ENCODE data around the gene CRYGD.
"Not testable (repeated sequence)": the region's sequence is repeated elsewhere in the genome, so short reads cannot be mapped to it uniquely, and the experiment has no call there.

Gene CRYGD

DNA sequence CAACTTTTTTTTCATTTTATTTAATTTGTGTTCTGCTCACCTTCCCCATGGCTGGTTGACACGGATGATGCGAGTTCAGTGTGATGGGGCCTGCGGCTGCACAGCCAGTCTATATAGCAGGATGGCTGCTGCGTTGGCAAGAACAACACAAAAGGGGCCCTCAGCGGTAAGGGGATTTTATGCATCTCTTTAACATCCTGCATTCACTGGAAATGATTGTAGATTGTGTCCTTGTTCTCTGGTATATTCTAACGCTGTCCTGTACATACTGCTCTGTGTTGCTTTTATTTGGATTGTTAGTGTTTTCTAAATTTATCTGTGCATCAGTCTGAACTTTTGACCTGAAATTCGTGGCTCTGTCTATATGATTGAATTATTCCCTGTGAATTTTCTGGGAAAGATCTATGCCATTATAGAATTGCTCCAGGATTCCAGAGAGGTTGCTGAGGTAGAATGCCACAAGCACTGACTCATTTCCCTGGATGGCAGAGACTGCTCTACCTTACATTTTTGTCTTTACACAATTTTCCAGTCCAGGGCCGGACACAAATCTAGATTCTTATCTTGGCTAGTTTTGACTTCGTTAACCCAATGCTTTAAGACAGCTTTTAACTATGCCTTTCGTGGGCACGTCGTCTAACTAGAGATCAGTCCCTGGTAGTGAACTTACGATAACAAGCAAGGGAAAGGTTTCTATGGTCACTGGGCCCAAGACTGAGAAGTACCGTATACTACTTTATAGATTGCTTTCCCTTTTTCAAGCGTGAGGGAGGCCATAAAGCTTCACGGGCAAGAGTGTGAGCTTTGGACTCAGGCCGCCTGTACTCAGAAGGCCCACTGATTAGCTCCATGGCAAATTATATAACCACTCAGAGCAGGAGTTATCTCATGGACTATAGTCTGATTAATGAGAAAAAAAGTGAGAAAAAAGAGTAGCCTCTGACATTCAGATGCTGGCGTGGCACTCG lies 5.7 kb upstream of the CRYGD start, which contains the start of gene CRYGC:
TSS of gene CRYGC (minus strand) at position 85 of the 968 bp plus-strand sequence. CDS start at position 49, 36 bp downstream.
- DNase-seq: no peak

DNA sequence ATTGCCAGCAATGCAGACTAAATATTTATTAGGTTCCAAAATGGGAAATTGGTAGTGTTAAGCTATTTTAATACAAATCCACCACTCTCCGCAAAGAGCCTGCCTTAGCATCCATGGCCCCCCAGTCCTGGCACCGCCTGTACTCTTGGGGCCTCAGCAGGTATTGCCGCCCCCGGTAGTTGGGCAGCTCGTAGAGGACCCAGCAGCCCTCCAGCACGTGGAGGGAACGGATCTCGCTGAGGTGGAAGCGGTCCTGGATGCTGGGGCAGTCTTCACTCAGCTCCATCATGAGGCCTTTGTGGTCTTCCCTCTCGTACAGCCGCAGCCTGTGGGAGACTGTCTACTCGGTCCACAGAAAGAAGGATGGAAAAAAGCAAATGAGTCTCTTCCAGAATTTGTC lies 3.8 kb upstream of the CRYGD start:
- DNase-seq: no peak

DNA sequence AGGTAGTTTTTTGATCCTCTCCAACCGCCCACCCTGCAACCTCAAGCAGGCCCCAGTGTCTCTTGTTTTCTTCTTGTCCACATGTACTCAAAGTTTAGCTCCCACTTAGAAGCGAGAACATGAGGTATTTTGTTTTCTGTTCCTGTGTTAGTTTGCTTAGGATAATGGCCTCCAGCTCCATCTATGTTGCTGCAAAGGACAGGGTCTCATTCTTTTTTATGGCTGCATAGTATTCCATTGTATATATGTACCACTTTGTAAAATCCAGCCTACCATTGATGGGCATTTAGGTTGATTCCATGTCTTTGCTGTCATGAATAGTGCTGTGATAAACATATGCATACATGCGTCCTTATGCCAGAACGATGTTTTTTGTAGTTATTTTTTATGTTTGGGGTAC lies 2.8 kb upstream of the CRYGD start:
- no peak for DNase-seq

DNA sequence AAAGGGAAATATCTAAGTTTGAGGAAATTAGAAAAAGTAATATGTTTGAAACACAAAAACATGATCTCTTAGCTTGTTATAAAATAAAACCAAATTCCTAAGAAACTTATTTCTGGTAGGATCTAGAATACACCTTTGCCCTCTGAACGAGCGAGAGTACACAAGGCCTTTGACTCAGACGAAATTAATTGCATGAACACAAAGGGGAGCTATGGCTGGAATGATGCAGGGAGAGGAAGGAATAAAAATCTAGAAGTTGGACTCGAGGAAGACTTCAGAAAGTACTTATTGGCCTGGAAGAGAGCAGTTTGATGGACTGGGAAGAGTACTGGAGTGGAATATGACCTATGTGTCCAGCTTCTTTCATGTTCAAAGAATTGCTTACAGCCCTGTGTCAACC lies 927 bp upstream of the CRYGD start:
- no peak for DNase-seq

DNA sequence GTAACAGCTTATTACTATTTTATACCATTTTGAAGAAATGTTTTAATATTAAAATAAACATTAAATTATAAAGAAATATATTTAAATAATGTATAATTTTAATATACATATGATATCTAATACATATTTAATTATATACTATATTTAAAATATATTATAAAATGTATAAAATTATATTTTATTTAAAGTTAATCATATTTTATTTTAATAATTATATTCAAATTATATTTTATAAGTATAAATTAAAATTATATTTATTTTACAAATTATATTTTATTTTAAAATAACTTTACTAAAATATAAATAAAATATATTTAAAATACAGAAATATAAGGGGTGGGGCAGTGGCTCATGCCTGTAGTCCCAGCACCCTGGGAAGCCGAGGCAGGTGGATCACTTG lies 2.1 kb downstream of the CRYGD start:
- DNase-seq: no peak

DNA sequence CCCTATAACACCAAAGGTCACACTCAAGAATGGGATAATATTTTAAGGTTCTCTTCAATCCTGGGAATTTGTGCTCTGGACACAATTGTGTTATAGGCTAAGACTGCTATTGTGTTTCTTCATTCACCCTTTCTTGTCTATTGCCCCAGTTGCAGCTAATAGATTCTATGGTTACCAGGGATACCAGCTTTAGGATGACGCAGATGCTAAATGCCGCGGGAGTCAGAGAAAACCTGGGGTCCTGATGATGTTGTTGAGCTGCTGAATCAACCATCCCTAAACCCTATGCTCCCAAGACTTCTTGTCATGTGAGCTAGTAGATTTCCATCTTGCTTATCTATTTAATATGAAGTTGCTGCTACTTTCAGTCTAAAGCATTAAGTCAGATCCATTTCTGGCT lies 5.4 kb downstream of the CRYGD start:
- DNase-seq: no peak

DNA sequence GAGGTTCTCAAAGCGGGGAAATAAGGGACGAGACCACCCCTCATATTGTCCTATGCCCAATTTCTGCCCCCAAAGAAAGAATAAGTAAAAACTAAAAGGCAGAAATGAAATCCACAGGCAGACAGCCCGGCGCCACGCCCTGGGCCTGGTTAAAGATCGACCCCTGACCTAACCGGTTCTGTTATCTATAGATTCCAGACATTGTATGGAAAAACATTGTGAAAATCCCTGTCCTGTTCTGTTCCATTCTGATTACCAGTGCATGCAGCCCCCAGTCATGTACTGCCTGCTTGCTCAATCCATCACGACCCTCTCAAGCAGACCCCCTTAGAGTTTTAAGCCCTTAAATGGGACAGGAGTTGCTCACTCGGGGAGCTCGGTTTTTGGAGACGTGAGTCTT lies 6.9 kb downstream of the CRYGD start:
- not testable (repeated sequence) for DNase-seq

DNA sequence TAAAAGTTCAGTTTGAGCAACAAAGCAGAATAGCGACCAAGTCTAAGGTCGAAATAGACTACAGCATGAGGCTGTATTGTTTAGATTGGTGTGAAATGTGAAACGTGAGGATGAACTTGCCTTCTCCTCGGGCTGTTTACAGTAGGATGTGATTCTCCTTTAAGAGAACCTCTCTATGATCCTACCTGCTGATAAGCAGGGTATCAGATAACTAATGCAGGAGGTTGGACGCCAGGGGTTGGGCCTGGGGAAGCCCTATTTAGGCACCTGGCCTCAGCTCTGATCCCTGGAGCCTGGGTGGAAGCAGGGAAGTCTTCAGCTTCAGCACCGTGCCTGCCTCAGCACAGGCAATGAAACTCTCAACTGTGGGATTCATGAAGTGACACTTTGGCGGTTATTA lies 11.4 kb downstream of the CRYGD start:
- DNase-seq: no peak

DNA sequence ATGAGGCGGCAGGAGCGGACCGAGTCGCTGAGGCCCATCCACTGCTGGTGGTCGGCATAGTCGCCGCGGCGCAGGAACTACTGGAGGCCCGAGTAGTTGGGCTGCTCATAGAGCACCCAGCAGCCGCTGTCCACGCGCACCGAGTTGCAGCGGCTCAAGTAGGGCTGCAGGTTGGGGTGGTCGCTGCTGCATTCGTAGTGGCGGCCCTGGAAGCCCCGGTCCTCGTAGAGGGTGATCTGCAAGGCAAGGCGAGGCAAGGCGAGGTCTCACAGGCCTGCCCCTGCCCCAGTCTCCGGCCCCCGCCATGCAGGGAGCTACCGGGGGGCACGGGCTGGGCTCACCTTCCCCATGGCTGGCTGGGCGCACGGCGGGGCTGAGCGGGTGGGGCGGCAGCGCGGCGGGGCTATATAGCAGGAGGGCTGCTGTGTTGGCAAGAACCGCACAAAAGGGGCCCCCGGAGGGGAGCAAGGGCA lies 12.0 kb downstream of the CRYGD start:
- DNase-seq: not testable (repeated sequence)

DNA sequence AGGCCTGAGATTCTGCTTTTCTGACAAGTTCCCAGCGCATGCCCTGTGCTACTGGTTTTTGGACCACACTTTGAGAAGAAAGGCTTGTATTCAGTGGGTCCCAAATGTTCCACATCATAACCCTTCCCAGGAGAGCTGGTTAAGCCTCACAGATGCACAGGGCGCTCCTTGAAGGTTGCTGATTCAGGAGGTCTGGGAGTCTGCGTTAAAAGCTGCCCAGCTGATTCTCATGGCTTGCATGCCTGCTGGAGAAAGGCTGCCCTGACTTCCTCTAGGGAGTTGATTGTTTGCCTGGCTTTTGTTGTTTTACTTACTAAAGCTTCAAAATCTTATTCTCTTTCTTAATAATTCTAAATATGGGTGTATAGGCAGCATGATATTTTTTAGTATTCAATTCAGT lies 20.7 kb downstream of the CRYGD start:
- DNase-seq: no peak

DNA sequence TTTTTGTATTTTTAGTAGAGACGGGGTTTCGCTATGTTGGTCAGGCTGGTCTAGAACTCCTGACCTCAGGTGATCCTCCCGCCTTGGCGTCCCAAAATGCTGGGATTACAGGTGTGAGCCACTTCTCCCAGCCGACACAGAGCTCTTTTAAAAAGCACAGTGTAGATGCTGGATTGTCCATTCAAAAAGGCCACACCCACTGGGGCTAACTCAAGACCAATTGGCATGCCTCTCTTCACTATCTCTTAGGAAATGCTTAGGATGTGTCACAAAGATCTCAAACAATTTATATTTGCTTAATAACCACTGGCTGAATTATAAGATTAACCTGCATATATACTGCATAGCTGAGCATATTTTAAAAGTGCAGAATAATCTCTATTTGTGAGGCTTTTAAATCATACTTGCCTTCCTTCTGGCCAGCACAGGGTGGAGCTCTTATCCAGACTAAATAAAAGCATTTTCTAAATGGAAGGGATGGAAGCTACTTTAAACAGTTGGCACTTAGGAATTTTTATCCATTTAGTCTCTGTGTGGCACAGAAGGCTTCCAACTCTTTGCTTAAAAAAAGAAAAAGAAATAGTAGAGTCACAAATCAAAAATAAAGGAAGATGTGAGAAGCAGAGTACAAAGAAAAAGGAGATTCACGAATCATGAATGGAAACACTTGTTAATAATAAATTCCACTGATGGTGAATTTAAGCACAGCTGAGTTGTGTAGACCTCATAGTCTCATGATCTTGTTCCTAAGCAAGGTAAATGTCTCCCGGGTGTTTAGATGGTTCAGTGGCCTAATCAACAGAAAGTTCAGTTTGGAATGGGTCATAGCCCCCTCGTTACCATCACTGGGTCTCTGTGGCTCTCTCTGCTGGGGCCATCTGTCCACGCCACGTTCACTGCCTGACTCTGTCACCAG lies 22.4 kb downstream of the CRYGD start:
- no peak for DNase-seq

DNA sequence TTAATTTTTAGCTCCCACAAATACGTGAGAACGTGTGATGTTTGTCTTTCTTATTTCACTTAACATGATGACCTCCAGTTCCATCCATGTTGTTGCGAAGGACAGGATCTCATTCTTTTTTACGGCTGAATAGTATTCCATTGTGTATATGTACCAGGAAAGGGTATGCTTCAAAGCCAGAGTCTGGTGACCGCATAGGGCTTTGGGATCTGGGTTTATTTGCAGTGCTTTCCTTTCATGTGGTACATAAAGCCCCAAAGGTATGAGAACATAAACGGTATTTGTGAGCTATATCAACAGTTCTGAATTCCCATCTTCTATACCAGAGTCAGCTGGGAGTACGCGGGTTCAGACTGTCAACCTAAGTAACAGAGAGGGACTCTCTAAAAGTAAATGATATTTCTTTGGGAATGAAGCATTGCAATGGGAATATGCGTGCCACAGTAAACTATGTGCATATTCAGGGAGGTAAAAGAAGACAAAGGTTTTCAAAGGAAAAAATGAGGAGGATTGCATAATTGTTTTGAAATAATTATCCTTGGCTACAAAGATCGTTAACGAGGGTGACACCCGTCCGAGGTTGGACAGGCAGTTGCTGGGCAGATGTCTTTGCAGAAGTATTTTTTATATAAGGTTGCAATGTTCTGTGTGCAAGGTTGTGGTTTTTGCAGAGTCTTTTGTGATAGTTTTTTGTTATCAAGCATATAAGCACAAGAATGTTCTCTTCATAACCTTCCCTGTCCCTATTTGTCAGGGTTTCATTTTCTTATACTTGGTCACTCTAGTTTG lies 24.4 kb downstream of the CRYGD start:
- no peak for DNase-seq

DNA sequence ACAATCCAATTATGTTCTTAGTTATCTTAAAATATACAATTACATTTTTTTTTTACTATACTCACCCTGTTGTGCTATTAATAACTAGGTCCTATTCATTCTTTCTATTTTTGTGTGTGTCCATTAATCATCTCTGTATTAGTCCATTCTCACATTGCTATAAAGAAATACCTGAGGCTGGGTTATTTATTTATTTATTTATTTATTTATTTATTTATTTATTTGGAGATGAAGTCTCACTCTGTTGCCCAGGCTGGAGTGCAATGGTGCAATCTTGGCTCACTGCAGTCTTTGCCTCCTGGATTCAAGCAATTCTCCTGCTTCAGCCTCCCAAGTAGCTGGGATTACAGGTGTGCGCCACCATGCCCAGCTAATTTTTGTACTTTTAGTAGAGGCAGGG lies 25.6 kb downstream of the CRYGD start:
- DNase-seq: not testable (repeated sequence)

DNA sequence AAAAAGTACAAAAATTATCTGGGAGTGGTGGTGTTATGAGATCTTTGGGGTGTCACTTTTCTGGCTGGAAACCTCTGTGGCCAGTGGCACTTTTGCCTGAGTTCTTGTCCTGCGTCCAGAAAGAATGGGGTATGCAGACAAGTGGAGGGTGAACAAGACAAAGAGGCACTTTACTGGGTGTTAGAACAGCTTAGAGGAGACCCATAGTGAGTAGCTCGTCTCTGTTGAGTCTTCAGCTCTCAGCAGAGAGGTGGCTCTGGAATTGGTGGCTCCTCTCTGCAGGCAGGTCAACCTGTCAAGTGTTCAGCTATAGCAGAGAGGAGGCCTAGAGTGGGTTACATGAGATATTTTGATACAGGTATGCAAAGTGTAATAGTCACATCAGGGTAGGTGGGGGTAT lies 26.1 kb downstream of the CRYGD start:
- no peak for DNase-seq

DNA sequence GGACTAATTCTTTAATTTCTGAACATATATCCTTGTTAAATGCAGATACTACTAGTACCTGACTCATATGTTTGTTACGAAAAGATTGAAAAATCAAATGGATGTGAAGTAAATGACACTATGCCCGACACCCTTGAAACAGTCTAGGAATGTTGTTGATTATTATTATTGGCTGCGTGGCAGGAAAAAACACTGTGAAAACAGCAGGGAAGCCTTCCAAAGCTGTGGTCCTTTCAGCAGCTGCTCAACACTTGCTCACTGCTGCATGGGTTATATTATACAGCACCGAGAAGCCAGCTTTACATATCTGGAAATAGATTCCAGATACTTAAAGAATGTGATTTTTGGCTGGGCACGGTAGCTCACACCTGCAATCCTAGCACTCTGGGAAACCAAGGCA lies 26.5 kb downstream of the CRYGD start:
- DNase-seq: peak; percentile 55

DNA sequence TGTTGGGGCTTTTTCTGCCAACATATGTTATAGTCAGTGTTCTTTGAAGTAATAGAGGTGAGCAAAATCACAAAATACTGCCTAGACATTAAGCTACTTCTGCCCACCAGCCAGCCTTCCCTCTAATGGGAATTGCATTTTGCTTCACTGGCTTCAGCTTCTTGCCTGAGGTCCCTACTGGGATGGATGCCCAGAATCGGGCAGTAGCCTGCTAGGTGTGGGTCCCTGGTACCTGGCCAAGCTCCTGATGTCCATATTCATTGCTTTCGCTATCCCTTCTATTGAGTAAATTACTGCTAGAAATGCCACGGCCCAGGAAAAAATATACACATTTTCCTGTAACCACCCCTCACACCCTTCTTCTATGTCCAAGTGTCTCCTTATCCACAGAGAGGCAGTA lies 27.0 kb downstream of the CRYGD start:
- no peak for DNase-seq

DNA sequence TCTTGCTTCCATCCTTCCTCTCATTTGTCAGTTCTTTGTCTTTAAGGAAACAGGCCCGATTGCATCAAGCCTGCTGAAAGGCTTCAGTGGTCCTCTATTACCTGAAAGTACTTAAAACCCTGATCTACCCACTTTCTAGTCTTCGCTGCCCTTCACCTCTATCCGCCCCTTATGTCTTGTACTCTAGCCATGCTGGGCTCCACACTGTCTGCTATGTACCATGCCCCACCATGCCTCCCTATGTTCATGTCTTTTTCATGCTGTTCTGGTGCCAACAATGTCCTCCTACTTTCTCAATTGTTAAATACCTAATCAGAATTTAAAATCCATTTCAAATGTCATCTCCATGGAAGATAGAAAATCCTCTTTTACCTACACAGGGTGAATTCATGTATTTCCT lies 28.2 kb downstream of the CRYGD start:
- no peak for DNase-seq

DNA sequence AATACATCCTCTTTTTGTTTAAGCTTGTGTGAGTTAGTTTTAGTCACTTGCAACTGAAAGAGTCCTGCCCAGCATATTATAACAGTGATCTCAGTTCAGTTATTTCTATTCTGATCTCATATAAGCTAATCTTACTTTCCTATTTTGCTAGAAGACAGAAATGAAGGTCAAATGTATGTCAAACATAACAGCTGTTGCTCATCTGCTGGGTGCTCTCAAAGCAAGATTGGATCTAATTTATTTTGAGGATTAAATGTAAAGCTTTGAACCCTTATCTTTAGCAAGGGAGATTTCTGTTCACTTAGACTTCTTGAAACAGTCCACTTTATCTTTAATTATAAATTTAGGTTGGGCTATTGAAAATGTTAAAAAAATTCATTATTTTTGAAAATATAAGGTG lies 31.2 kb downstream of the CRYGD start:
- no peak for DNase-seq

DNA sequence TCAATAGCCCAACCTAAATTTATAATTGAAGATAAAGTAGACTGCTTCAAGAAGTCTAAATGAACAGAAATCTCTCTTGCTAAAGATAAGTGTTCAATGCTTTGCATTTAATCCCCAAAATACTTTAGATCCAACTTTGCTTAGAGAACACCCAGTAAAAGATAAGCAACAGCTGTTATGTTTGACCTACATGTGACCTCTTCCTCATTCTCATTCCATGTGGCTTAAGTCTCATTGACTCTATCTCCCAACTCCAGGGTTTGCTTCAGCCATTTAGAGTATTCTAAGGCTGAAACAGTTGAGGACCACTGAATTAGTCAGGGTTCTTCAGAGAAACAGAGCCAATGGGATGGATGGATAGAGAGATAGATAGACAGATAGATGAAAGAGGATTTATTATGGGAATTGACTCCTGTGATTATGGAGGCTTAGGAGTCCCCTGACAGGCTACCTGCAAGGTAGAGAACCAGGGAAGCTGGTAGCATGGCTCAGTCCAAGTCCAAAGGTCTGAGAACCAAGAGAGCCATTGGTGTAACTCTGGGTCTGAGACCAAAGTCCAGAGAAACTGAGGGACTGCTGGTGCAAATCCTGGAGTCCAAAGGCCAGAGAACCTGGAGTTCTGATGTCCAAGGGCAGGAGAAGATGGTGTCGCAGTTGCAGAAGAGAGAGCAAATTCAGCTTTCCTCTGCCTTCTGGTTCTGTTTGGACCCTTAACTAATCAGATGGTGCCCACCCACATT lies 32.1 kb downstream of the CRYGD start:
- no peak for DNase-seq

DNA sequence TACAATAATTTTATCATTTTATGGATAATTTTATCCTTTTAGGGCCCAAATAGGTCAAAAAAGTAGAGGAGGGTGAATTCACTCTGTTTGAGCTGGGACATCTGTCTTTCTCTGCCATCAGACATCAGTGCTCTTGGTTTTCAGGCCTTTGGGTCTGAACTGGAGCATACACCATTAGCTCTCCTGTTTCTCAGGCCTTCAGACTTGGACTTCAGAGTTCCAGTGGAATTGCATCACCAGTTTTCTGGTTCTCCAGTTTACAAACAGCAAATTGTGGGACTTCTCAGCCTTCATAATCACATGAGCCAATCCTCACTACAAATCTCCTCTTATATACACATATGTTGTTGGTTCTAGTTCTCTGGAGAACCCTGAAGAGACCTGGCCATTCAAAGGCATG lies 33.9 kb downstream of the CRYGD start:
- no peak for DNase-seq

DNA sequence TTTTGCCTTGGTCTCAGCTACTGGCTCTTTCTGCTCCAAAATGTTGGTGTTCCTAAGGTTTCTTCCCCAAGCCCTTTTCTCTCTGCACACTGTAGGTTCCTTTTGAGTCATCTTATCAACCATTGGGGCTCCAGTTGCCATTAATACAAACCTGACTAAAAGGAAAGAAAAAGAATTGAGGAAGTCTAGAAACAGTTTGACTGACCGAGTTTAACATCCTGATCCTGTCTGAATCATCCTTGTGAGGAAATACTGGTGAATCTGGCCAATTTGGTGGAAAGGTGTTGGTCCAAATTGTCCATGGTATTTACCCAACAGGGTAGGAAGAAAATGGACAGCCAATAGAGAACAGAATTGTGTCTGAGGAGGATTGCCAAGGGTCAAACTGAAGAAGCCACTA lies 38.3 kb downstream of the CRYGD start:
- no peak for DNase-seq

DNA sequence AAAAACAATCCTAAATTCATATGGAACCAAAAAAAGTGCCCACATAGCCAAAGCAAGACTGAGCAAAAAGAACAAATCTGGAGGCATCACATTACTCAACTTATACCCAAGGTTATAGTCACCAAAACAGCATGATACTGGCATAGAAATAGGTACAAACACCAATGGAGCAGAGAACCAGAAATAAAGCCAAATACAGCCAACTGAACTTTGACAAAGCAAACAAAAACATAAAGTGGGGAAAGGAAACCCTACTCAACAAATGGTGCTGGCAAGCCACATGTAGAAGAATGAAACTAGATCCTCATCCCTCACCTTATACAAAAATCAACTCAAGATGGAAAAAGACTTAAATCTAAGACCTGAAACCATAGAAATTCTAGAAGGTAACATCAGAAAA lies 40.5 kb downstream of the CRYGD start:
- DNase-seq: no peak
